SKM-1 (cell line): ENCODE results near the gene ADCY9.
A peak's percentile ranks its signal among the peaks of the same experiment; 100 is the strongest.
"Not testable (repeated sequence)": the region's sequence is repeated elsewhere in the genome, so short reads cannot be mapped to it uniquely, and the experiment has no call there.

Experiments
- DNase-seq: peaks from one replicate; lab custom pipeline; 2025; ENCODE audit not compliant: unreplicated experiment; lab: John Stamatoyannopoulos, UW

The ADCY9 gene

GRCh38 chr16:4071686-4072561, 44.3 kb downstream of the ADCY9 start:
- DNase-seq: no peak

GRCh38 chr16:4070936-4071335, 45.3 kb downstream of the ADCY9 start:
- no peak for DNase-seq

GRCh38 chr16:4067262-4068001, 48.8 kb downstream of the ADCY9 start:
- no peak for DNase-seq

GRCh38 chr16:4064950-4065352, 51.3 kb downstream of the ADCY9 start:
- DNase-seq: no peak

- DNase-seq: no peak
These were observed 53.9 kb downstream of the ADCY9 start for GRCh38 chr16:4062212-4062802.

- no peak for DNase-seq
These were observed 55.4 kb downstream of the ADCY9 start for GRCh38 chr16:4060823-4061222.

- no peak for DNase-seq
These were observed 56.2 kb downstream of the ADCY9 start for GRCh38 chr16:4060009-4060408.

GRCh38 chr16:4058386-4058785, 57.9 kb downstream of the ADCY9 start:
- no peak for DNase-seq

GRCh38 chr16:4057439-4057877, 58.8 kb downstream of the ADCY9 start:
- DNase-seq: no peak

- no peak for DNase-seq
These were observed 59.8 kb downstream of the ADCY9 start for GRCh38 chr16:4056161-4057105.

GRCh38 chr16:4055748-4056147, 60.5 kb downstream of the ADCY9 start:
- no peak for DNase-seq

- DNase-seq: peak; percentile 29
These were observed 62.9 kb downstream of the ADCY9 start for GRCh38 chr16:4053301-4053845.

- DNase-seq: peak; percentile 24
These were observed 63.4 kb downstream of the ADCY9 start for GRCh38 chr16:4052801-4053293.

GRCh38 chr16:4052096-4052495, 64.1 kb downstream of the ADCY9 start:
- no peak for DNase-seq

GRCh38 chr16:4051591-4051990, 64.7 kb downstream of the ADCY9 start:
- DNase-seq: no peak

GRCh38 chr16:4049031-4049430, 67.2 kb downstream of the ADCY9 start:
- DNase-seq: no peak

- no peak for DNase-seq
These were observed 67.8 kb downstream of the ADCY9 start for GRCh38 chr16:4048481-4048880.

- DNase-seq: no peak
These were observed 70.0 kb downstream of the ADCY9 start for GRCh38 chr16:4046221-4046620.

GRCh38 chr16:4045561-4045960, 70.7 kb downstream of the ADCY9 start:
- DNase-seq: not testable (repeated sequence)

GRCh38 chr16:4042581-4042980, 73.7 kb downstream of the ADCY9 start:
- DNase-seq: no peak
